ENCODE measurements around the gene ABCA5. TPM values are rescaled to one million over a fixed set of nuclear protein-coding genes. Genes with fewer than 3 reads are reported as not detected.
A peak's percentile ranks its signal among the peaks of the same experiment; 100 is the strongest.

Gene ABCA5
- total RNA-seq, 1 donor from 2014 or later = 13.3 TPM

GRCh38 chr17:69267219-69267618 is 59.7 kb downstream of the ABCA5 start:
- Mint-ChIP-seq H3K36me3 (ENCODE audit: low read depth) (peaks cover 3% of the 10 kb centered on the region), H3K27me3 (no peaks in the 10 kb centered on the region), H3K4me1 (peaks cover 2% of the 10 kb centered on the region), H3K4me3 (no peak overlapping the region), H3K9me3 (no peaks in the 10 kb centered on the region), H3K27ac (no peak overlapping the region)
- intact Hi-C loops (cut with micrococcal nuclease) = no loop called here
- DNase-seq = no peak

- intact Hi-C loops (cut with micrococcal nuclease) = no loop called here
- Mint-ChIP-seq H3K4me1 (peaks cover 2% of the 10 kb centered on the region), H3K27me3 (no peaks in the 10 kb centered on the region), H3K9me3 (no peaks in the 10 kb centered on the region), H3K27ac (no peak overlapping the region), H3K36me3 (ENCODE audit: low read depth) (peaks cover 3% of the 10 kb centered on the region), H3K4me3 (no peak overlapping the region)
- no peak for DNase-seq
Measured at GRCh38 chr17:69265873-69266272, 61.1 kb downstream of the ABCA5 start.

DNA sequence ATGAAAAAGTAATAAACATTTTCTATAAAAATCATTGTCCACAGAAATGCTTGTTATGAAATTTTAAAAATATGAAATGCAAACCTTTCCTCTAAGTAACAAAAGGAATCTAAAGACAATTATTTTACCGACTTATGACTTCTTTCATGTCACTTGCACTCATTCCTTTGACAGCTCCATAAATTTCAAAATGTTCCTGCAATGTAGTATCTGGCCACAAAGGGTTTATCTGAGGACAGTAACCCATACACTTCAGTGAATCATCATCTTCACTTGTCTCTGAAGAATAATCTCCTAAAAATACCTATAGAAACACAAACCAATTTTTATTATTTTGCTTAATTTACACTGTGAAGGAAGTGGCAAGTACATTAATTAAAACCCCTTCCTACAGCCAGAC is 72.7 kb downstream of the ABCA5 start:
- H3K27me3 Mint-ChIP-seq = no peaks in the 10 kb centered on the region
- H3K36me3 Mint-ChIP-seq (ENCODE audit: low read depth) = peaks cover 6% of the 10 kb centered on the region
- H3K9me3 Mint-ChIP-seq = no peaks in the 10 kb centered on the region
- H3K4me3 Mint-ChIP-seq = no peak overlapping the region
- no peak for DNase-seq
- H3K27ac Mint-ChIP-seq = no peak overlapping the region
- H3K4me1 Mint-ChIP-seq = no peaks in the 10 kb centered on the region
- intact Hi-C loops (cut with micrococcal nuclease) = no loop called here

DNA sequence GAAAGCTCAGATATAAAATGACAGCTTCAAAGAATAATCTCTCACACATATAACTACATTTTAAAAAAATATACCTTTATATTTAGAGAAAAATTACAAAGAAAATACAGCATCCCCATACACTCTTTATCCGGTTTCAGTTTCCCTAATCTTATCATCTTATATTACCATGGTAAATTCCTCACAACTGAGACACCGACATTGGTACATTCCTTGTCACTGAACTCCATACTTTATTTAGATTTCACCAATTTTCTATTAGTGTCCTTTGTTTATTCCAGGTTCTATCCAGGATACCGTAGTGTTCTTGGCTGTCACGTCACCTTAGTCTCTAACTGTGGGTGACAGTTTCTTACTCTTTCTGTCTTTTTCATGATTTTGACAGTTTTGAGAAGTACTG is 76.3 kb downstream of the ABCA5 start:
- no peaks in the 10 kb centered on the region for H3K27me3 Mint-ChIP-seq
- intact Hi-C loops (cut with micrococcal nuclease) = no loop called here
- H3K36me3 Mint-ChIP-seq (ENCODE audit: low read depth) = peaks cover 4% of the 10 kb centered on the region

DNA sequence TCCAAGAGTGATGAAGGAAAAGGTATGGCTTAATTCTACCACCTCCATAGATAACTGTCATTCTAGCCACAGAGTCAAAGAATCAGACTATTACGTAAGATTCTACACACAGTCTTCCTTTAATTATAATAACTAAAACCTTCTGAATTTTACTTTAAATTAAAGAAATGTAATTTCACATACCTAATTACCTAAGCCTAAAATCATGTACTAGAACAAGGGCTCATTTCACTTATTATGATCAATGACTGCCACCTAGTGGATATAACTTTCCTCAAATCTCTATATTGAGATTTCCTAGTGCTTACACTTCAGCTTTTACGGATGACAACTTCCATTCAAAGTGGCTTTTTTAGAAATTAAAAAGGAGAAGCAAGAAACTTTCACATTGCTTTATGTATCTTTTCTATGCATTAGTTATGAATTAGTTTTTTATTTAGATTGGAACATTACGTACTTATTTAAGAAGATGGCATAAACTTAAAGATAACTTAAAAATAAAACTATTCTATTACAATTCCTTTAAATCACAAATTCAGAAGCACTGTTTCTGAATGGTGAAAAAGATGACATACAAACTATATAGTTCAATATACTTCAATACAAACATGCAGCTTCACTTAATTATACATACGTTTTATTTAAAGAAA is 80.1 kb downstream of the ABCA5 start:
- H3K27me3 Mint-ChIP-seq = no peaks in the 10 kb centered on the region
- intact Hi-C loops (cut with micrococcal nuclease) = loop anchor here (1.0 kb wide), 1 partner anchor 470 kb away; no protein-coding TSS in a partner anchor
- no peaks in the 10 kb centered on the region for H3K4me1 Mint-ChIP-seq
- no peak for DNase-seq
- H3K36me3 Mint-ChIP-seq (ENCODE audit: low read depth) = peaks cover 2% of the 10 kb centered on the region
- H3K27ac Mint-ChIP-seq = no peak overlapping the region
- no peak overlapping the region for H3K4me3 Mint-ChIP-seq
- no peaks in the 10 kb centered on the region for H3K9me3 Mint-ChIP-seq

More for the DNA sequence above, 76.3 kb downstream of the ABCA5 start:
- no peak for DNase-seq
- no peak overlapping the region for H3K27ac Mint-ChIP-seq
- H3K9me3 Mint-ChIP-seq = no peaks in the 10 kb centered on the region
- no peak overlapping the region for H3K4me3 Mint-ChIP-seq
- no peaks in the 10 kb centered on the region for H3K4me1 Mint-ChIP-seq

DNA sequence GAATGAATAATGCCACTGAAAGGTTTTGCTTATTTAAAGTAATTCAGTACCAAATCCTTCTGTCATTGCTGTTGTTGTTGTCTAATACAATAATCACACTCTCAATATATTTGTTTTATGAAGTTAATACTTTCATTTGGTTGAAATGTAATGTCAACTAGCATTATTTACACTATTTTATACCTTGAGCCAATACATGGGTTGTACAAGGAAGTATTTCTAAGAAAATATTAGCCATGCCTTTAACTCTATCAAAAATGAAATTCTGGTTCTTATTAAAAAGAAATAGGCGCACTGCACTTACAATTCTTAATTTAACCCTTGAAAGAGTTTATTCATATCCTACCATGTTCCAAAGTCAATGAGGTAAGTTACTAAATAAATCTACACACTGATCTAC is 80.7 kb downstream of the ABCA5 start:
- Mint-ChIP-seq H3K4me1 (no peaks in the 10 kb centered on the region), H3K27me3 (no peaks in the 10 kb centered on the region), H3K27ac (no peak overlapping the region), H3K9me3 (no peaks in the 10 kb centered on the region), H3K4me3 (no peak overlapping the region), H3K36me3 (ENCODE audit: low read depth) (no peaks in the 10 kb centered on the region)
- DNase-seq = no peak
- intact Hi-C loops (cut with micrococcal nuclease) = loop anchor here (1.0 kb wide), 1 partner anchor 469 kb away; no protein-coding TSS in a partner anchor

- intact Hi-C loops (cut with micrococcal nuclease) = loop anchor here (1.0 kb wide), 1 partner anchor 468 kb away; no protein-coding TSS in a partner anchor
- no peaks in the 10 kb centered on the region for H3K27me3 Mint-ChIP-seq
- H3K4me1 Mint-ChIP-seq = no peaks in the 10 kb centered on the region
- H3K9me3 Mint-ChIP-seq = no peaks in the 10 kb centered on the region
- H3K27ac Mint-ChIP-seq = no peak overlapping the region
- DNase-seq = no peak
- no peaks in the 10 kb centered on the region for H3K36me3 Mint-ChIP-seq (ENCODE audit: low read depth)
- H3K4me3 Mint-ChIP-seq = no peak overlapping the region
Measured at GRCh38 chr17:69245617-69246016, 81.3 kb downstream of the ABCA5 start.

GRCh38 chr17:69239611-69240600 is 87.0 kb downstream of the ABCA5 start:
- H3K27me3 Mint-ChIP-seq = no peaks in the 10 kb centered on the region
- H3K4me3 Mint-ChIP-seq = no peak overlapping the region
- intact Hi-C loops (cut with micrococcal nuclease) = no loop called here
- no peak for DNase-seq
- H3K36me3 Mint-ChIP-seq (ENCODE audit: low read depth) = no peaks in the 10 kb centered on the region
- no peaks in the 10 kb centered on the region for H3K9me3 Mint-ChIP-seq
- no peak overlapping the region for H3K27ac Mint-ChIP-seq
- peaks cover 2% of the 10 kb centered on the region for H3K4me1 Mint-ChIP-seq

DNA sequence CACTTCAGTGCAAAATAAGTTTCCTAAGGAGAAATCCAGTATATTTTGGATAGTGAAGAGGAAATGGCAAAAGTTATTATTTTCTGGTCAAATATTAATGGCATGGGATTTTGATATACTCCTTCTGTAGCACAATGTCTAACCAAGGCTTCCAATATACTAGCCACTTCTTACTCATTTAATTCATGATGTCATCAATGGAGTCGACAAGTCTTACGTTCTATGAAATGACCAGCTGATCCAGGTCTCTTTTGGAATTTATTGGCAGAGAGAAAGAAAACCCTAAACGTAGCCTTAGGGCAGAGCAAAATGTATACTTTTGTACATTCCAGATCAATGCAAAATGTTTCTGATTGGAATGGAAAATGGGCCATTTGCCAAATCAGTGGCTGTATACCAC is 90.0 kb downstream of the ABCA5 start:
- no peak overlapping the region for H3K27ac Mint-ChIP-seq
- no peak overlapping the region for H3K4me3 Mint-ChIP-seq
- no peaks in the 10 kb centered on the region for H3K36me3 Mint-ChIP-seq (ENCODE audit: low read depth)
- DNase-seq = no peak
- peaks cover 2% of the 10 kb centered on the region for H3K4me1 Mint-ChIP-seq
- no peaks in the 10 kb centered on the region for H3K9me3 Mint-ChIP-seq
- peaks cover 6% of the 10 kb centered on the region for H3K27me3 Mint-ChIP-seq
- intact Hi-C loops (cut with micrococcal nuclease) = no loop called here

DNA sequence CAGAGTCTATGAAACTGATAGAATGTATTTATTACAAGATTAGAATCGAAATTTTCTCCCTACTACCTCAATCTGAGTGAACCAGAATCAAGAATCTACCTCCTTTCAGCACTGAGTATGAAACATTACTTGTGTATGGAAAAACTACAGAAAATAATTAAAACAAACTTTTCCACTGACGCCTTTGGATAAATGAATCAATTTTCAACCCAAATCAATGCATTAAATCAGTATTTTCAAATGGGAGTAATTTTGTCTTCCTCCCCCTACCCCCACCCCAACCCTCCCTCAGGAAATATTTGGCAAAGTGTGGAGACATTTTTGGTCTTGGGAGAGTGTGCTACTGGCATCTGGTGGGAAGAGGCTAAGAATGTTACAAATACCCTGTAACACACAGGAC is 90.5 kb downstream of the ABCA5 start:
- Mint-ChIP-seq H3K4me1 (peaks cover 2% of the 10 kb centered on the region), H3K36me3 (ENCODE audit: low read depth) (no peaks in the 10 kb centered on the region), H3K4me3 (no peak overlapping the region), H3K27me3 (peaks cover 7% of the 10 kb centered on the region), H3K9me3 (no peaks in the 10 kb centered on the region), H3K27ac (no peak overlapping the region)
- intact Hi-C loops (cut with micrococcal nuclease) = no loop called here
- no peak for DNase-seq

DNA sequence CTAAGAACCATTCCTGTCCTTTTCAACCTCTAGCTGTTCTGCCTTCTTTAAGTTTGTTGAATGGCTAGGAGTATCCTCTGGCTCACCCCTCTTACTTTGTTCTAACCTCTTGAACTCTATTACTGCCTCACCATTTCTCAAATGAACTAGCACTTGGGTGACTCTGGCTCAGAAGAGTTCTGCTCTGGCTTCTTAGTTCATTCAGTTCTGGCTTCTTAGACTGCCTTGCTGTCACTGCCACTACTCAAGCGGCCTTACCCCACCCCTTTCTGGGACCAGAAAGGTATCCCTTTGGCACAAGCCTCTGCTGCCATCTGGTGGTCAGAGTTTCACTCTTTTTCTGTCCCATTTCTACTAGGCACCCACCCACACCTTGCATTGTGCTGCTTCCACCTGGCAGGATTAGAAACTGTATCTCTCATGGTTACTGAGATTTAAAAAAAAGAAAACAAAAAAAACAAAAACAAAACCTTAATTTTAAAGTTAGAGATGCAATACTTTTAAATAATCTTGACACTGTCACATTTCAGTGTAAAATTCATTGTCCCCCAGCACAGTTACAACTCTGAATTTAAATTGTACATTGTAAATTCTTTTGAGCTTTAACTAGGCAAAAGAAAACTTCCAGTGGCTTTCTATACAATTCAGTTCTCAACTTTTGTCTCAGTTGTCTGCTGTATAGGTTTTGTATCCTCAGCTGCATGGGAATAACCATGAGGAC is 91.4 kb downstream of the ABCA5 start:
- no peak overlapping the region for H3K27ac Mint-ChIP-seq
- intact Hi-C loops (cut with micrococcal nuclease) = loop anchor here (1.0 kb wide), 2 partner anchors 458 to 463 kb away; no protein-coding TSS in a partner anchor

DNA sequence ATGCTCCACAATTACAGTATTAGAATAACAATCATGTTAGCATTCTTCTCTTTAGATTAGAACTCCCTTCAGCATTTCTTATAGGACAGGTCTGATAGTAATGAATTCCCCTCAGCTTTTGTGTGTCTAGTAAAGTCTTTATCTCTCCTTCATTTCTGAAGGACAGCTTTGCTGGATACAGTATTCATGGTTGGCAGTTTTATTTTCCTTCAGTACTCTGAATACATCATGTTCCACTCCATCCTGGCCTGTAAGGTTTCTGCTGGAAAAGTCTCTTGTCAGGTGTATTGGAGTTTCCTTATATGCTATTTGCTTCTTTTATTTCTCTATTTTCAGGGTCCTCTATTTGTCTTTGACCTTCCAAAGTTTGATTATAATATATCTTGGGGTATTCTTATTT is 94.3 kb downstream of the ABCA5 start:
- Mint-ChIP-seq H3K27ac (no peak overlapping the region), H3K27me3 (peaks cover 19% of the 10 kb centered on the region), H3K4me1 (peaks cover 2% of the 10 kb centered on the region), H3K4me3 (no peak overlapping the region), H3K9me3 (no peaks in the 10 kb centered on the region), H3K36me3 (ENCODE audit: low read depth) (no peaks in the 10 kb centered on the region)
- DNase-seq = no peak
- intact Hi-C loops (cut with micrococcal nuclease) = no loop called here

More for the DNA sequence above, 91.4 kb downstream of the ABCA5 start:
- H3K9me3 Mint-ChIP-seq = no peaks in the 10 kb centered on the region
- no peaks in the 10 kb centered on the region for H3K36me3 Mint-ChIP-seq (ENCODE audit: low read depth)
- peak; percentile 92 for DNase-seq
- H3K4me1 Mint-ChIP-seq = peaks cover 2% of the 10 kb centered on the region
- peaks cover 14% of the 10 kb centered on the region for H3K27me3 Mint-ChIP-seq
- H3K4me3 Mint-ChIP-seq = no peak overlapping the region

DNA sequence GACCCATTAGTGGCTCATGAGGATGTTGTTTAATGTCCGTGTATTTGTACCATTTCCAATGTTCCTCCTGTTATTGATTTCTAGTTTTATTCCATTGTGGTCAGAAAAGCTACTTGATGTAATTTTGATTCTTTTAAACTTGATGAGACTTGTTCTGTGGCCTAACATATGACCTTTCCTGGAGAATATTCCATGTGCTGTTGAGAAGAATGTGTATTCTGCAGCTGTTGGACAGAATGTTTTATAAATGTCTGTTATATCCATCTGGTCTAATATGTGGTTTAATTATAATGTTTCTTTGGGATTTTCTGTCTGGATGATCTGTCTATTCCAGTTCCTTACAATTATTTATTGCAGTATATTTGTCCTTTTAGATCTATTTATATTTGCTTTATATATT is 95.4 kb downstream of the ABCA5 start:
- no peak overlapping the region for H3K4me3 Mint-ChIP-seq
- no peaks in the 10 kb centered on the region for H3K36me3 Mint-ChIP-seq (ENCODE audit: low read depth)
- peaks cover 2% of the 10 kb centered on the region for H3K4me1 Mint-ChIP-seq
- intact Hi-C loops (cut with micrococcal nuclease) = no loop called here
- no peaks in the 10 kb centered on the region for H3K9me3 Mint-ChIP-seq
- H3K27me3 Mint-ChIP-seq = peaks cover 22% of the 10 kb centered on the region
- no peak for DNase-seq
- H3K27ac Mint-ChIP-seq = no peak overlapping the region

DNA sequence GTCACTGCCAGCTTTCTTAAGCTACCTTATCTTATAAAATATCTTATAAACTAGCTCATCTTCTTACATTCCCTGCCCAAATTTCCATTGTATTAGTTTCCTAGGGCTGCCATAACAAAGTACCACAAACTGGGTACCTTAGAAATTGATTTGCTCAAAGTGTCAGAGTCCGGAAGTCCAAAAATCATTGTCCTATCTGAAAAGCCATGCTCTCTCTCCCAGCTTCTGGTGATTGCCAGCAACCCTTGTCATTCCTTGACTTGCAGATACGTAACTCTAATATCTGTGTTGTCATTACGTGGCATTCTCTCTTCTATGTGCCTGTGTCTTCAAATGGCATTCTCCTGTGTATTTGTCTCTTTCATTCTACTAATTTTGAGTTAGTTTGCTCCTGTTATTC is 96.0 kb downstream of the ABCA5 start:
- H3K9me3 Mint-ChIP-seq = no peaks in the 10 kb centered on the region
- H3K4me3 Mint-ChIP-seq = no peak overlapping the region
- H3K27me3 Mint-ChIP-seq = peaks cover 22% of the 10 kb centered on the region
- intact Hi-C loops (cut with micrococcal nuclease) = no loop called here
- no peak overlapping the region for H3K27ac Mint-ChIP-seq
- H3K36me3 Mint-ChIP-seq (ENCODE audit: low read depth) = no peaks in the 10 kb centered on the region
- peaks cover 2% of the 10 kb centered on the region for H3K4me1 Mint-ChIP-seq
- DNase-seq = no peak
